HG03064 (cell line): ENCODE results near the gene WDFY2.

ENCODE experiments used
- ATAC-seq: cut with Tn5 transposase; IDR thresholded peaks from one replicate; pipeline ENCODE4 v1.9.1; 2021; ENCODE audit warnings: low read depth; ENCODE audit not compliant: unreplicated experiment

Gene WDFY2

GRCh38 chr13:51599444-51600176 is 15.3 kb downstream of the WDFY2 start:
- ATAC-seq, result no peak

GRCh38 chr13:51600703-51601102 is 16.4 kb downstream of the WDFY2 start:
- ATAC-seq, result no peak

DNA sequence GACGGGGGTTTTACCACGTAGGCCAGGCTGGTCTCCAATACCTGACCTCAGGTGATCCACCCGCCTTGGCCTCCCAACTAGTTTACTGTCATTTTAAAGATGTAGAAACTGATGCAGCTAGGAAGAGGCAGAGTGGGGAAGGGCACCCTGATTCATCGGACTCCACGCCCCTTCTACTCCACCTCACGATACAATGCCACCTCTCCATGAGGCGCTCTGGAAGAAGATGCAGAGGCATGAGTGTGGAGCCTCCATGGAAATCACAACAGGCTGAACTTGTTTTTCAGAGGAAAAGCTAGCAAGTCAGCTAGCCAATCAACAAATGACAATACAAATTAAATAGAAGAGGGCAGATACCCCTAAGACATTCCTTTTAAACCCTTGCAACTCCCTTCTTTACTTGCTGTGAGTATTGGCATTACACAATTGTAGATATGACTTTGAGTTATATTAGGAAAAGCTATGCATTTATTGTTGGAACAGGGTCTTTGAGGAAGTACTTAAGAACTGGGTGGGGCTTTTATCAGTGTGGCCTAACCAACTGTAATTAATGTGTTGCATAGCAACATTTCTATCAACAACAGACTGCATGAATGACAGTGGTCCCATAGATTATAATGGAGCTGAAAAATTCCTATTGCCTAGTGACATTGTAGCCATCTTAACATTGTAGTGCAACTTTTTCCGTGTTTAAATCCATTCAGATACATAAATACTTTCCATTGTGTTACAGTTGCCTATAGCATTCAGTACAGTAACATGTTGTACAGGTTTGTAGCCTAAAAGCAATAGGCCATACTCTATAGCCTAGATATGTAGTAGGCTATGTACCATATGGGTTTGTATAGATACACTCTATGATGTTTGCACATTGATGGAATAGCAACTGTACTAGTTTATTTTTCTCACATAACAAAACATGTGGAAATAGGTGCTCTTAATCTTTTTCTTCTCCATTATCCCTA is 17.6 kb downstream of the WDFY2 start:
- no peak for ATAC-seq

- no peak for ATAC-seq
Observed at GRCh38 chr13:51603716-51604115, 19.5 kb downstream of the WDFY2 start.

DNA sequence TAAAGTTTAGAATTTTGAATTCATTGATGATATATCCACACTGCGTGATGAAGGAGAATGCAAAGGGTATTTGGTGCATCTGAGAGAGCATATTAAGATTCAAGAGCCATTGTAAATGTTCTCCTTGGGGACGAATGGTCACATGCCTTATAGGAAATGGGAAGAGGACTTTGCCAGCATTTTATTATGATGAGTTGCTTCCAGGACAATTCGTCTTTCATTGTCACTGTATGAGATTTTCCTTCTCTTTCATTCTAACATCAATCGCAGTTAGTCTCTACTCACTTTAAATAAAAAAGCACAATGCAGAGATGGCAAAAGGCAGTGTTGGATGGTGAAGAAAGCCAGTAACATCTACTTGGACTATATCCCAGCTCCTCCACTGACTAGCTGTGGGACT is 21.4 kb downstream of the WDFY2 start:
- ATAC-seq, result no peak

GRCh38 chr13:51607165-51607564 is 22.9 kb downstream of the WDFY2 start:
- no peak for ATAC-seq

GRCh38 chr13:51608857-51609406 is 24.7 kb downstream of the WDFY2 start:
- no peak for ATAC-seq

DNA sequence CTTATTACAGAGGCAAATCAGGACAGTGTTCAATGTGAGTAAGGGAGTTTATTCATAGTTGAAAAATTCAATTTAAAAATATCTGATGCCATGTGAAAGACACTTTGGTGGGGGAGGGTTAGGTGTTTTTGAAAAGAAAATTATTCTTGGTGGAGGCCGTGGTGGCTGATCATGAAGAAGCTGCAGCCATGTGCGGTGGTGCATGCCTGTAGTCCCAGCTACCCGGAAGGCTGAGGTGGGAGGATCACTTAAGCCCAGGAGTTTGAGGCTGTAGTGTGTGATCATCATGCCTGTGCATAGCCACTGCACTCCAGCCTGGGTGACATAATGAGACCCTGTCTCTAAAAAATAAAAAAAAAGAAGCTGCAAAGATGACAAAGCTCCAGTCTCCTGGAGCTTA is 28.6 kb downstream of the WDFY2 start:
- ATAC-seq, result no peak

- ATAC-seq, result no peak
Observed at GRCh38 chr13:51613535-51613934, 29.3 kb downstream of the WDFY2 start.

- ATAC-seq, result peak; percentile 88
Observed at GRCh38 chr13:51614350-51614786, 30.1 kb downstream of the WDFY2 start.

DNA sequence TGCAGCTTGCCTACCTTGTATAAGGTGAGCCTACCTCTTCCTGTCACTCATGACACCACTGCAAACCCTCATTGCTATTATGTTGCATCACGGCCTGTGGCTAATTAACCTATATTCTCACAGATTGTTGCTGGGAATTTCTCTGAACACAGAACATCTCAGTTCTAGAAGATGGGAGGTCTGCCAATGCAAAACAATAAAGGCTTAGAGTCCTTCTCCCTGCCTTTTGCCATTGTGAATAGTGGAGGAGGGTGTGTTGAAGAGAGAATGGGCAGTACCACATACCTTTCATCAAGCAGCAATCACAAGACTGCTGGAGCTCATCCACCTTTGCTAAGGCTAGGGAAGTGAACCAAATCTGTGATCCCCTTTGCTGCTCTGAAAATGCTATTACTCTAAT is 34.4 kb downstream of the WDFY2 start:
- no peak for ATAC-seq

- ATAC-seq, result no peak
Observed at GRCh38 chr13:51619614-51620013, 35.4 kb downstream of the WDFY2 start.

GRCh38 chr13:51620165-51620983 is 36.1 kb downstream of the WDFY2 start:
- ATAC-seq, result no peak

DNA sequence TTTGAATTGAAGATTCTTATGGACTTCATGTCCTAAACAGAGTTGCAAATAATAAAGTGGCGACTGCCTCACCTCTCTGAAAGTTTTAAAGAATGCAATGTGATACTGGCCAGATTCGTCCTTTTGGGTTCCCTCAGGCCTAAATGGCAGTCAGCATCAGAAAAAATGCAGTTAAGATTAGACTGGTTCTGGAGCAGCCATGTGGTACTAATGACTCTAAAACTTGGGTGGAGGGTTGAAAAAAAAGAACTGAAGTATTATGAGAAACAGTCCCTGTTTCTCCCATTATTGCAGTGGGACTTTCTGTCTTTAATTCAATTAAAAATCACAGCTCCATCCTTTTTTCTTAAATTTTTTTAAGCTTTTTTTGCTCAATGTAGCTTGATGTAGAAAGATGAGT is 37.3 kb downstream of the WDFY2 start:
- ATAC-seq, result no peak

DNA sequence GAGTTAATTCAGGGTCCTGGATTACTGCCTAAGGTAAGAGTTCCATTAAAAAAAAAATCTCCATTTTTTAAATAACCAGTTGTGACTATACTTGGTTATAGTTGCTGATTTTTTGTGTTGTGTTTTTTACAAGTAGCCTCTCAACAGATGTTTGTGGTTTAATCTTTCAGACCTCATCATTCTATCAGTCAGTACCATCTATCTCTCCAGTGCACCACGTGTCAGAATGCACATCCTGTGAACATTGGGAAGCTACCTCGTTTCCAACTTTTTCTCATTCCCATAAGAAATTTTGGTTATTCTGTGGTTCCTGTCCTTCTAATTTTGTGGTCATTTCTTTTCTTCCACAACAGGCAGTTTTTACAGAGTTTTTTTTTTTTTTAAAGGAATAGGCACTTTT is 39.2 kb downstream of the WDFY2 start:
- ATAC-seq, result no peak

DNA sequence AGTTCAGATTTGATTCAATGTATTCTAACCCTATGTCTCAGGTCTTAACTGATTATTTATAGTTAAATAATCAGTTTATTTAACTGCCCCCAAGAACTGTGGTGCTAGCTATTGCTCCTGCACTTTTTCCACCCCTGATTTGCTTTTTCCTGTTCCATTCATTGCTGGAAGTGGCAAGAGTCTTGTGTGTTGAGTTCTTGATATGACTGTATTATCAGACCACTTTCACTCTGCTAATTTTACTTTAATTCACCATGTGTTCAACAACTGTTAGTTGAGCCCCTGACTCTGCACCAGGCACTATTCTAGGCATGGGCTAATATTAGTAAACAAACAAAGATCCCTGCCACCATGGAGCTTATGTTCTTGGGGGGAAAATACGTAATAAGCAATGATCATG is 39.9 kb downstream of the WDFY2 start:
- no peak for ATAC-seq

GRCh38 chr13:51624695-51625345 is 40.6 kb downstream of the WDFY2 start:
- ATAC-seq, result no peak

DNA sequence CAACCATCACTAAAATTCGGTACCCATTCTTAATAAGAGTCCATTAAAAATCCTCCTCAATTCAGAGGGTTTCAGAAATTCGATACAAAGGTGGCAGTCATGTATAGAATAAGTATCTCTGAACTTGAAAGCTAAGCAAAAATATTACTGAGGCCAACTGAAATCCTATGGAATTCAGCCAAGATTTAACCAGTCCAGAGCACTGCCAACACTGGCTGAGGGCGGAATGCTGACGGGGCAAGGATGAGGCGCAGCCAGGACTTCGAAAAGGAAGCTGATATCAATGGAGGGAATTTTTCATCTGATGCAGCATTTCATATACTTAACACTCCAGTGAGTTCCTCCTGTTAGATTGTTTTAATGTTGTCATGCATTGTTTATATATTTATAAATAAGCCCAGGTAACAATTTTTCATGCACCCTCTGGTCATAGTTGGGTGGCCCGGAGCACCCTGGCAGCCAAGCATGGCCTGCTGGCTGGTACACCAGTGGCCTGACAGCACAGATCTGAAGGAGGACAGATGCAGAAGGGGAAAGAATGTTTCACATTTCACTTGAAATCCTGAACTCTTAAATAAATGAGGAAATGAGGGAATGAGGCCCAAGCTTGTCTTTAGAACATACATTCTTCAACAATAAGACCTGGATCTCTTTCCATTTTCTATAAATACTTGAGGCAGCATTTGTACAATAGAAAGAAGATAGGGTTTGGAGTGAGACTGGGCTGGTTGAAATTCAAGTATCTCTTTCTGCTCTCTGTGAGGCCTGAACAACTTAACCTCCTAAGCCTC is 41.5 kb downstream of the WDFY2 start:
- ATAC-seq, result no peak

- ATAC-seq, result no peak
Observed at GRCh38 chr13:51626749-51627148, 42.5 kb downstream of the WDFY2 start.
